ENCODE data around the gene RAB26. TPM values are rescaled to one million over a fixed set of nuclear protein-coding genes. Genes with fewer than 3 reads are reported as not detected.

RAB26 gene
- total and polyA plus RNA-seq, 4 donors: 1.9 to 3.9 (median 3.0) TPM

DNA sequence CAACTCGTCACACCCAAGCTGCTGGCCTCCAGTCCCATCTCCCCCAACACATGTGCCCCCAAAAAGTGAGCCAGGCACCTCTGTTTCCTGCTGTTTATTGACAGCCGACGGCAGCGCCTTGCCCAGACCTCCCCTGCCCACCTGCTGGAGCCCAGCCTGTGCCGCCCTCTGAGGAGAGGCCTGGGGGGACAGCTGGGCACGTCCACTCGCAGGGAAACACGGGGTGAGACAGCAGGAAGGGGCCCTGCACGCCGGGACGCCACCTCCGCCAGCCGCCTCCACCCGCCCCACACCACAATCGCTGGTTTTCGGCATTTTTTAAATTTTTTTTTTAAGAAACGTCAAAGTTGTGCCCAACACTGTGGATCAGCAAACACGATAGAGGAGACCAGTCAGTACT, 28.7 kb downstream of the RAB26 start:
- Histone ChIP-seq H3K4me3 (ENCODE audit: low read depth in 1 of 3, low read length in 3 of 3) (no peak overlapping the region), H3K27ac (ENCODE audit: low read depth in 1 of 2, low read length in 2 of 2) (no peak overlapping the region), H3K27me3 (ENCODE audit: control insufficient read depth in 4 of 4, insufficient read depth in 4 of 4, low read length in 3 of 4) (no peaks in the 10 kb centered on the region), H3K9ac (ENCODE audit: low read depth in 1 of 2, low read length in 2 of 2) (no peak overlapping the region), H3K9me3 (ENCODE audit: control insufficient read depth in 4 of 4, low read length in 3 of 4) (no peaks in the 10 kb centered on the region), H3K4me1 (ENCODE audit: control insufficient read depth in 4 of 4, insufficient read depth in 4 of 4, low read length in 3 of 4) (no peaks in the 10 kb centered on the region), H3K36me3 (ENCODE audit: control insufficient read depth in 4 of 4, insufficient read depth in 3 of 4, low read depth in 1 of 4, low read length in 3 of 4) (peaks cover 12 to 49% (median 29%) of the 10 kb centered on the region in 4 donors)
- 94% methylated on average over 18 of the region's 18 CpGs for WGBS
- TF ChIP-seq, protein P1, sequence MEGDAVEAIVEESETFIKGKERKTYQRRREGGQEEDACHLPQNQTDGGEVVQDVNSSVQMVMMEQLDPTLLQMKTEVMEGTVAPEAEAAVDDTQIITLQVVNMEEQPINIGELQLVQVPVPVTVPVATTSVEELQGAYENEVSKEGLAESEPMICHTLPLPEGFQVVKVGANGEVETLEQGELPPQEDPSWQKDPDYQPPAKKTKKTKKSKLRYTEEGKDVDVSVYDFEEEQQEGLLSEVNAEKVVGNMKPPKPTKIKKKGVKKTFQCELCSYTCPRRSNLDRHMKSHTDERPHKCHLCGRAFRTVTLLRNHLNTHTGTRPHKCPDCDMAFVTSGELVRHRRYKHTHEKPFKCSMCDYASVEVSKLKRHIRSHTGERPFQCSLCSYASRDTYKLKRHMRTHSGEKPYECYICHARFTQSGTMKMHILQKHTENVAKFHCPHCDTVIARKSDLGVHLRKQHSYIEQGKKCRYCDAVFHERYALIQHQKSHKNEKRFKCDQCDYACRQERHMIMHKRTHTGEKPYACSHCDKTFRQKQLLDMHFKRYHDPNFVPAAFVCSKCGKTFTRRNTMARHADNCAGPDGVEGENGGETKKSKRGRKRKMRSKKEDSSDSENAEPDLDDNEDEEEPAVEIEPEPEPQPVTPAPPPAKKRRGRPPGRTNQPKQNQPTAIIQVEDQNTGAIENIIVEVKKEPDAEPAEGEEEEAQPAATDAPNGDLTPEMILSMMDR (IDR thresholded peaks at IDR 0.05; ENCODE audit: low read depth, low read length, missing input control): no peak
- TF ChIP-seq, protein P2, sequence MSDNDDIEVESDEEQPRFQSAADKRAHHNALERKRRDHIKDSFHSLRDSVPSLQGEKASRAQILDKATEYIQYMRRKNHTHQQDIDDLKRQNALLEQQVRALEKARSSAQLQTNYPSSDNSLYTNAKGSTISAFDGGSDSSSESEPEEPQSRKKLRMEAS (IDR thresholded peaks at IDR 0.05): no peak
- no peak for TF ChIP-seq JUND (IDR thresholded peaks at IDR 0.05)
- no peak for DNase-seq (ENCODE audit: low spot score)

- DNase-seq (ENCODE audit: low spot score): no peak
- H3K4me1 ChIP-seq (ENCODE audit: control insufficient read depth in 4 of 4, insufficient read depth in 4 of 4, low read length in 3 of 4): no peaks in the 10 kb centered on the region
- H3K4me3 ChIP-seq (ENCODE audit: low read depth in 1 of 3, low read length in 3 of 3): no peak overlapping the region
- peaks cover 12 to 48% (median 29%) of the 10 kb centered on the region in 4 donors for H3K36me3 ChIP-seq (ENCODE audit: control insufficient read depth in 4 of 4, insufficient read depth in 3 of 4, low read depth in 1 of 4, low read length in 3 of 4)
- TF ChIP-seq HNF4A (conservative IDR thresholded peaks at IDR 0.05): no peak
- TF ChIP-seq SP1 (IDR thresholded peaks at IDR 0.05): no peak
- TF ChIP-seq EGR1 (IDR thresholded peaks at IDR 0.05; ENCODE audit: low read depth in 2 of 2): no peak
- no peak for TF ChIP-seq JUND (IDR thresholded peaks at IDR 0.05)
- no peaks in the 10 kb centered on the region for H3K27me3 ChIP-seq (ENCODE audit: control insufficient read depth in 4 of 4, insufficient read depth in 4 of 4, low read length in 3 of 4)
- H3K27ac ChIP-seq (ENCODE audit: low read depth in 1 of 2, low read length in 2 of 2): no peak overlapping the region
- 97% methylated on average over 20 of the region's 20 CpGs for WGBS
- H3K9ac ChIP-seq (ENCODE audit: low read depth in 1 of 2, low read length in 2 of 2): no peak overlapping the region
- no peaks in the 10 kb centered on the region for H3K9me3 ChIP-seq (ENCODE audit: control insufficient read depth in 4 of 4, low read length in 3 of 4)
Measured at GRCh38 chr16:2177561-2177960, 29.1 kb downstream of the RAB26 start.

GRCh38 chr16:2178321-2179106, 30.1 kb downstream of the RAB26 start:
- WGBS: 51% methylated on average over 106 of the region's 106 CpGs
- H3K36me3 ChIP-seq (ENCODE audit: control insufficient read depth in 4 of 4, insufficient read depth in 3 of 4, low read depth in 1 of 4, low read length in 3 of 4): peaks cover 12 to 38% (median 21%) of the 10 kb centered on the region in 4 donors
- TF ChIP-seq, protein P1 (IDR thresholded peaks at IDR 0.05; ENCODE audit: low read depth, low read length, missing input control): no peak
- TF ChIP-seq RXRA (IDR thresholded peaks at IDR 0.05) (no peak), EGR1 (IDR thresholded peaks at IDR 0.05; ENCODE audit: low read depth in 2 of 2) (no peak), GABPA (IDR thresholded peaks at IDR 0.05 in 1 of 2, conservative IDR thresholded peaks at IDR 0.05 in 1 of 2) (no peak), YY1 (IDR thresholded peaks at IDR 0.05) (no peak), FOXA1 (IDR thresholded peaks at IDR 0.05) (no peak), REST (IDR thresholded peaks at IDR 0.05) (no peak), RAD21 (IDR thresholded peaks at IDR 0.05) (no peak), FOXA2 (IDR thresholded peaks at IDR 0.05) (no peak), HNF4A (conservative IDR thresholded peaks at IDR 0.05) (no peak), NR2F2 (IDR thresholded peaks at IDR 0.05) (no peak), HNF4G (IDR thresholded peaks at IDR 0.05) (no peak)
- TF ChIP-seq, protein P3, sequence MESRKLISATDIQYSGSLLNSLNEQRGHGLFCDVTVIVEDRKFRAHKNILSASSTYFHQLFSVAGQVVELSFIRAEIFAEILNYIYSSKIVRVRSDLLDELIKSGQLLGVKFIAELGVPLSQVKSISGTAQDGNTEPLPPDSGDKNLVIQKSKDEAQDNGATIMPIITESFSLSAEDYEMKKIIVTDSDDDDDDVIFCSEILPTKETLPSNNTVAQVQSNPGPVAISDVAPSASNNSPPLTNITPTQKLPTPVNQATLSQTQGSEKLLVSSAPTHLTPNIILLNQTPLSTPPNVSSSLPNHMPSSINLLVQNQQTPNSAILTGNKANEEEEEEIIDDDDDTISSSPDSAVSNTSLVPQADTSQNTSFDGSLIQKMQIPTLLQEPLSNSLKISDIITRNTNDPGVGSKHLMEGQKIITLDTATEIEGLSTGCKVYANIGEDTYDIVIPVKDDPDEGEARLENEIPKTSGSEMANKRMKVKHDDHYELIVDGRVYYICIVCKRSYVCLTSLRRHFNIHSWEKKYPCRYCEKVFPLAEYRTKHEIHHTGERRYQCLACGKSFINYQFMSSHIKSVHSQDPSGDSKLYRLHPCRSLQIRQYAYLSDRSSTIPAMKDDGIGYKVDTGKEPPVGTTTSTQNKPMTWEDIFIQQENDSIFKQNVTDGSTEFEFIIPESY (IDR thresholded peaks at IDR 0.05): no peak
- TF ChIP-seq, protein P2 (IDR thresholded peaks at IDR 0.05): no peak
- no peaks in the 10 kb centered on the region for H3K27me3 ChIP-seq (ENCODE audit: control insufficient read depth in 4 of 4, insufficient read depth in 4 of 4, low read length in 3 of 4)
- no peaks in the 10 kb centered on the region for H3K4me1 ChIP-seq (ENCODE audit: control insufficient read depth in 4 of 4, insufficient read depth in 4 of 4, low read length in 3 of 4)
- DNase-seq (ENCODE audit: low spot score): peak; percentile 59
- H3K27ac ChIP-seq (ENCODE audit: low read depth in 1 of 2, low read length in 2 of 2): no peak overlapping the region
- no peaks in the 10 kb centered on the region for H3K9me3 ChIP-seq (ENCODE audit: control insufficient read depth in 4 of 4, low read length in 3 of 4)
- H3K4me3 ChIP-seq (ENCODE audit: low read depth in 1 of 3, low read length in 3 of 3): no peak overlapping the region
- H3K9ac ChIP-seq (ENCODE audit: low read depth in 1 of 2, low read length in 2 of 2): no peak overlapping the region

Data from liver (tissue), 9 donors.